KBM-7 (cell line): ENCODE results near the gene DSCAML1.

Experiments
- DNase-seq: peaks from one replicate; pipeline ENCODE4 v3.0.0-alpha.2; 2015
- in situ Hi-C: fragments of 300-500 bp; cut with MboI; formaldehyde crosslinking; loops from 2 replicates; pipeline ENCODE4 v1.14.3; 2020; ENCODE audit warnings: low sequenced_read_pairs, low pct_unique_long_range_greater_than_20kb, mixed read lengths

DSCAML1 gene

DNA sequence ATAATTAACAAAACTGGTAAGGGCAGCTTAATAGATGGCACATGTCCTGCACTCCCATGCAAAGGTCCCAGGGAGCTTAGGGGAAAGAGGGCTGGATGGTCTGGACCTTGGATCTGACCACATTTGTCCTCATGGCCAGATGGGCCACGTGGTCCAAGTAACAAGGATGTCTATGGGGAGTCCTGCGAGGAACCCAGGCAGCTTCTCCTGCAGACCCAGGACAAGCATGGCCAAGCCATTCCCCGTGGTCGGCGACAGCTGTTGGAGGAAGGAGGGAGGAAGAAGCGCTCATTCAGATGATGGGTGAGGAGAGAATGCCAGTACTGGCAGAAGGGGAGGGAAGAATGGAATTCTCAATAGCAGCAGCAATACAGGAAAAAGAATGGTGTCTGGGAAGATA is 109.2 kb downstream of the DSCAML1 start:
- in situ Hi-C loops, result no loop called here
- no peak for DNase-seq

DNA sequence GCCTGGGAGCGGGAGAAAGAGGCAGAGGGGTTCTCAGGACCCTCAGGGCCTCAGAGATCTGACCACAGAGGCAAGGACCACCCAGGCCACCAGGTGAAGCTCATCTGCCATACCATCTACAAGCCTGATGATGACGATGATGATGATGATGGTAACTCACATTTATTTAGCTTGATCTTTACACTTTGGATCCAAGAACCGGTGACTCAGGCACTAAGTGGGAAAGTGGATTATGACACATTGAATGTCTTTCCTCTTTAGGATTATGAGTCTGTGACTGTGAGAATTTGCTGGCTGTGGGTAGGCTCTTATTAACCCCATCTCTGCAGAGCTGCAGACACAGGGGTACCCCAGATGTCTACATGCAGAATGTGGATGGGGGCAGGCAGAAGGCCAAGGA is 110.3 kb downstream of the DSCAML1 start:
- DNase-seq, result no peak

DNA sequence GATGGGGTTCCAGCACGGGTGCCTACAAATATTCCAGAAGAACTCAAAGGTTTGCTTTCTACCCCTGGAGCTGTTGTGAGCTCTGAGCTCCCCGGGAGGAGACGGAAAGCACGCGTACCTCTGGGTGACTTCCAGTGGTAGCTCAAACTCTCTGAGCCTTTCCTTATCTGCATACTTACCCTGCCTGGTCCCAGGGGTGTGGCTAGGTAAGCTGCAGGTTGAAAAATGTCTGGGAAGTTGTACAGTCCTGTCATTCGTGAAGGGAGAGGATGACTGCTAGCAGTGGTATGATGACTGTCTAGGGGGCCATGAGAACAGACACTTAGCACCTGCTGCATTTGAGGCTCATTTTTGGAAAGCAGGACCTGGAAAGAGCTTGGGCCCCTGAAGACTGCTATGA is 111.5 kb downstream of the DSCAML1 start:
- in situ Hi-C loops, result no loop called here
- no peak for DNase-seq

More for the DNA sequence above, 110.3 kb downstream of the DSCAML1 start:
- in situ Hi-C loops, result no loop called here

DNA sequence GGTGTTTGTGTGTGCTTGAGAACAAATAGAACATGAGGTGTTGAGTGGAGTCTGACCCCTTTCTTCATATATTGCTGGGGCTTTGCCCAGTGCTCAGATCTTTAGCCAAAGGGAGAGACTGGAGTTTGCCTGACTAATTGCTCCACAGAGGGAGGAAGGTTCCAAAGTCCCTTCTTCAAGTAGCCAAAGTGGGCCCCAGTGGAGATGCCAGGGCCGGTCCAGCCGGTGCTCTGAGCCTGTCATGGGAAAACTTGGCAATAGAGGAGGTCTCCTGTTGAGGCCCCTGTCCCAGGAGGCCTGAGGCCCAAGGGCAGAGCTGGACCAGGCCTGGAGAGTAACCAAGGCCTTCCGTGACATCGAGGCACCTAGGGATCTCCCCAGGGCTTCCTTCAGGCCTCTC is 112.3 kb downstream of the DSCAML1 start:
- in situ Hi-C loops, result no loop called here
- no peak for DNase-seq

DNA sequence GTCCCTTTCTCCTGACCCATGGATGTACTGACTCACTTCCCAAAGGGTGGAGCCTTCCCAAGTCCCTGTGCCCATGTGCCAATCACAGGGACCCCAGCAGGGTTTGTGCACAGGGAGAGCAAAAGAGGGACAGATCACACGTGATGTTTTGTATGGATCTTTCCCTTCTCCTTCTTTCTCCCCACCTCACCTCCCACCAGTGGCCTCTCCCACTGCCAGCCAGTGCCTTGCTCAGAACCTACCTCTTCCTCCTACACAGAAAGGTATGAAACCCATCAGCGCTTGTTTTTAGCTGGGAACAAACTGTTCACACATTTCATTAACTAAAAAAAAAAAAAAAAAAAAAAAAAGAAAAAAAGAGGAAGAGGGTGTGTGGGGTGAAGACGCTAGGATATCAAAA is 112.9 kb downstream of the DSCAML1 start:
- no peak for DNase-seq
- in situ Hi-C loops, result no loop called here

DNA sequence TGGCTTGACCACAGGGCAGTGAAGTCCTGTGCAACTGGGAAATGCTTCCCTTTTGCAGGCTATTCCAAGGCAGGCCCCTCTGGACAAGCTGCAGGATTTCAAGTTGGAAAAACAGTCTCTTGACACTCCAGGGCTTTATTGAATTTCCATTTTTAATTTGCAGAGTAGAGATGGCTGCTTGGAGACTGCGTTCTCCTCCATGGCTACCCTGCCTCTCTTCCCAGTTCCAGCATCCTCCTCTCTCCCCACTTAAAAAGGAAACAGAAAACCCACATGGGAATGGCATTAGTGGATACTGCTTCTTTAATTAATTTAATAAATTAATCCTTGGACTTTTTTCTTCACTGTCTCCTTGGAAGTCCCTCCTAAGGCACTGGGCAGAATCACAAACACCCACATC is 115.6 kb downstream of the DSCAML1 start:
- DNase-seq, result no peak
- in situ Hi-C loops, result no loop called here

DNA sequence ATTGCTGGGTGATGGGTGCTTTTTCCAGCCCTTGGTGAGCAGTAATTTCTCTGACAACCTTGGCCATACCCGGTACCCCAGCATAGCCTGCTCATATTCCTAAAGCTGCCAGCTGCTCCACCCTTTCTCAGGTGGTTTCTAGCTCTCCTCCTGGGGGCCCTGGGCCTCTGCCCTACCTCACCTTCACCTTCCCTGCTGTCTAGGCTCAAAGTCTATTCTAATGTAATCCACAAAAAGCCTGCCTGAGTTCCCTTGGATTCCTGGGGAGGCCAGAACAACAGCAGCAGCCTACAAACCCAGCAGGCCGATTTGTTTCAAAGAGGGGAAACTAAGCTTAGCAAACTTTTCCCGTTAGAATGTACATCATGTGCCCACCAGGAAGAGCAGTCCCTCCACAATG is 117.6 kb downstream of the DSCAML1 start:
- no peak for DNase-seq
- in situ Hi-C loops, result no loop called here

DNA sequence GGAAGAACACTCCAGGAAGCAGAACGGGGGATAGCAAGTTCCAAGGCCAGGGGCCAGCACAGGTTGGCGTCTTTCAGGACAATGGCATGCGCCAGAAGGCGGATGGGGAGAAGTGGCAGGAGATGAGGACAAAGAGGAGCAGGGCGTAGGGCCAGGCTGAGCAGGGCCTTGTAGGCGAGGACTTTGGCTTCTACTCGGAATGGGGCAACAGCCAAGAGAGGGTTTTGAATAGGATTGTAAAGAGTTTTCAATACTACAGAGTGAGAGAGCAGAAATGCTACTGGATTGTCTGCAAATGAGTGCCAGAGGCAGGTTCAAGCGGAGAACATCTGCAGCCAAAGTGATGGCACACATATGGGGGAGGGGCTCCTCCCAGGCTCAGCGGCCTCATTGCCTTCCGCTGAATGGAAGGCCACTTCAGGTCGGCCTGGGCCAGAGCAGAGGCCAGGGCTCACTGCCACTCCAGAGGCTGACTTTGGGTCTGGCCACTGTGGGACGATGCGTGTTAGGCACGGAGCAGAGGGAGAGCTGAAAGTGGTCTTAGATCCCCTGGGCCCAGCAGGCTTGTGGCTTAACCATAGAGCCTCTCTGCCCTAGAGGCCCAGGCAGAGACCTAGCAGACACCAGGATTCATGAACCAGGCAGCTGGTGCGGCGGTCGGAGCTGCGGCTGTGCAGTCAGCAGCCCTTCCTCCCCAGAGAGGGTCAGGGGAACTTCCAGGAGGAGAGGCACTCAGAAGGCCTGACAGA is 118.2 kb downstream of the DSCAML1 start:
- DNase-seq, result no peak
- in situ Hi-C loops, result no loop called here

DNA sequence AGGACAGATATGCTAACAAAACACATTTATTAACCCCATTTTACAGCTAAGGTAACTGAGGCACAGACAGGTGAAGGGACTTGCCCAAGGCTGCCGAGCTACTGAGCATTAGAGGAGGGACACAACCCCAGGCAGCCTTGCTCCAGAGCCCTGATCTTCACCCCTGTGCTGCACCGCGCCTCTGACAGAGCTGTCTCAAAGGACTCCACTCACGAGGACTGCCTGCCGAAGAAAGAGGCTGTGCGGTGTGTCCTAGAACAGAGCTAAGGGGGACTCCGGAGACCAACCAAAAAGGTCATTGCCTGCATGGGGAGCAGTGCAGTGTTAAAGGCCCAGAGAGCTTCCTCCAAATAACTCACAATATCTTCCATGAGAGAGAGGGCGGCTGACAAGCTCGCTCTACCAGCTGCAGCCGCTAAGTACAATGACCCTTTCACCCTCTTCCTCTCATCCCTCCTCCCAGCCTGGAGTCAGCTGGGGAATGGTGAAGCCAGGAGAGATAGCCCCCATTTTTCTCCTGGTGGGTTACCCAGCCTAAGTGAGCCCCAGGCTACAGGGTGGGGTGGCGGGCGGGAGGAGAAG is 119.2 kb downstream of the DSCAML1 start:
- no peak for DNase-seq
- in situ Hi-C loops, result no loop called here

DNA sequence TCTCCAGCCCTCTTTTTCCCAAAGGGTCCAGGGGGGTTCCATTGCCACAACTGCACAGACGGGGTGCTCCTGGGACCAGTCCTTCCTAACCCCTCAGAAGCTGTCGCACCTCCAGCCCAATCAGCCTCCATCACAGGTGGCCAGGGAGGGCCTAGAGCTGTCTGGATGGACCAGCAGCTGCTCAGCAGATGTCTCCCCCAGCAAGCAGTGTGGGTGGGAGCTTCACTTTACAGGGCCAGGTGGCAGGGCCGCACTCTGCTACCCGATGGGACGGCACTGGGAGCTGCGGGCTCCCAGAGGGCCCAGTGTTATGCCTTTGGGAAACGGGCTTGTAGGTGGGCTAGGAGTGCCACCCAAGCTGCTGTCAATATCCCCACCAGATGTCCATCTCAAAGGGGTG is 120.5 kb downstream of the DSCAML1 start:
- no peak for DNase-seq
- in situ Hi-C loops, result no loop called here

DNA sequence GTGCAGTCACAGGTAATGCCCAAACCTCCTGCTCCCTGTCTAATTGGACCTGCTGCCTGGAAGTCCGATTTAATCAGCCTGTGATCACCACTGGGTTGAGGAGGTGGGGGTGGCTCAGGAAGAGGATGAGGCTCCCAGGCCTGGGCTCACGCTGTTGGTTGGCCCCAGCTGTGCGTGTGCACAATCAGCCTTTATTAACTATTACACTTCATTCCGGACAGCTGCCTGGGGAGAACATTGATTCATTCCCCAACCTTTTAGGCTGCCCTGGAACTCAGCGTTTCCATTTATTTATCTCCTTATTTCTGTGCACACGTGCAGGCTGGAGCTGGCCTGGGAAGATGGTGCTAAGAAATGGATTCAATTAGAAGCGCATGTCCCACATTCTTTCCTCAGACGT is 123.4 kb downstream of the DSCAML1 start:
- DNase-seq, result no peak
- in situ Hi-C loops, result no loop called here

DNA sequence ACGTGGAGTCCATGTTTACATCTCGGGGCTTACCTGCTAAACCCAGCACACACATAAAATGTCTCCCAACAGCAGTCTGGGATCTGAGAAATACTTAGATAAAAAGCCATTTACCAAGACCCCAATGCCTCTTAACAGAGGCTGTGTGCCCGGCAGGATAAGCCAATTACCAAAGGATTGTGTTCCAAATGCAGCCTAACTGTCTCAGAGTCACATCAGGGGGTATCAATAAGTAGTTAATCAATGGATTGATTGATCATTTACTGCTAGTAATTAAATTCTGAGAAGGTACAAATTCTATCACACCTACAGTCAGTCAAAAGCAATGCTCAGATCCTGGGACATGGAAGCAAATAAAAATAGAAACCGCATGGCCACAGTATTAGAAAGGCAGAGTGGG is 125.6 kb downstream of the DSCAML1 start:
- in situ Hi-C loops, result no loop called here
- no peak for DNase-seq

DNA sequence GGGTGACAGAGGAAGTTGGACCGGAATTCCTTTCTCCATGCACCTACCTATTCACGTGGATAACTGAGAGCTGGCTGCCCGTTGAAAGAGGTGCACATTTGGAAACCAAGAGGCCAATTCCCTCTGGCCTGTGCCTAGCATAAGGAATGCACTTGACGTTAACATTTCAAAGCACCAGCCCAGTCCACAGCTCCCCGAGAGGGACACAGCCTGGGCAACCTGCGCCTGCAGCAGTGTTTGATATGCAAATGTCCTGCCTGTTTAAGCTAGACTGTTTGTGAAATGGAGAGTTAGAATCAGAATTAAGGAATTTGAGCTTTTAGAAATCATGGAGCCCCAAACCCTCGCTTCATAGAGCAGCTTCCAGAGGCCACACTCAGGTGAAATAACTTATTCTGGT is 126.1 kb downstream of the DSCAML1 start:
- no peak for DNase-seq
- in situ Hi-C loops, result no loop called here

DNA sequence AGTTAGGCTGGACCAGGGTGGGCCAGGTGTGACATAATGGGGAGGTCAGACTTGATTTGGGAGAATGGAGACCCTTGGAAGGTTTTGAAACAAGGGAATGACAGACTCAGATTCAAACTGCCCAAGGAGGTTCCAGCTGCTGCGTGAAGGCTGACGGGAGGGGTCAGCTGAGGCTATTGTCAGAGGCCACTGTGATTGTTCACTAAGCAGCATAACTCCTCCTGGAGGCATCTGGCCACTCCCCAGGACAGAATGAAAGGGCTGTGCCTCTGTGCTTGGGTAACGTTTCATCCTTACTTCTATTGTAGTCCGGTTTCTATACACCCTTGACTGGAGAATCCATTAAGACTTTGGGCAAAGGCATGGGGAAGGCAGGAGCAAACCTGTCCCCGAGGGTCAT is 126.6 kb downstream of the DSCAML1 start:
- no peak for DNase-seq
- in situ Hi-C loops, result no loop called here

DNA sequence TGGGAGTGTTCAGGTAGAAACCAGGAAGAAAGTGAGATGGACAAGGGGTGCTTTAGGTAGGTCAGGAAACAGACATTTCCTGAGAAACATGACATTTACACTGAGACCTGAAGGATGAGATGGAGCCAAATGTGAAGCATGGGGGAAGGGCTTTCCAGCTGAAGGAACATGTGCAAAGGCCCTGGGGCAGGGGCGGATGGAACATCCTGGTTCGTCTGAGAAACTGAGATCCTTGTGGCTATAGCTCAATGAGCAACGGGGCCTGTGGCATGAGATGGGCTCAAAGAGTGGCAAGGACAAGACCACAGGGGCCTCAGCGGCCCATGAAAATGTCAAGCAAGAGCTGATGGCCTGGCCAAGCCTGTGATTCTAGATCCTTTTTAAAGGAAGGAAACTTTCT is 127.4 kb downstream of the DSCAML1 start:
- no peak for DNase-seq
- in situ Hi-C loops, result no loop called here

DNA sequence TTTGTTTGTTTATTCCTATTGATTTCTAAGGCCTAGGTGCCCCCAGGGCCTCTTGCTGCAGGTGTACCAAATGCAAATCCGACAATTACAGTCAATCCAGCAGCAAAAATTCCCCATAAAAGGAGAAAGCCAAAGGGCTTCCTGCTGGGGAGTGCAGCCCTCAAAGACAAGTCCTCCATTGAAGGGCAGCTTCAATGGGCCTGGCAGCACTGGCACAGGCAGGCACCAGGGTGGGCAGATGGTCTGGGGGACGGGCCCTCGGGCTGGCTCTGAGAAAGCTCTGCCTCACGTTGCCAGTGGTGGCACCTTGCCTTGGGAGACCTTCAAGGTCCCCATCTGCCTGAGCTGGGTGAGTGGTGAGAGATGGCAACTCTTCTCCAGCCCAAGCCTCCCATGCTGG is 128.0 kb downstream of the DSCAML1 start:
- in situ Hi-C loops, result no loop called here

DNA sequence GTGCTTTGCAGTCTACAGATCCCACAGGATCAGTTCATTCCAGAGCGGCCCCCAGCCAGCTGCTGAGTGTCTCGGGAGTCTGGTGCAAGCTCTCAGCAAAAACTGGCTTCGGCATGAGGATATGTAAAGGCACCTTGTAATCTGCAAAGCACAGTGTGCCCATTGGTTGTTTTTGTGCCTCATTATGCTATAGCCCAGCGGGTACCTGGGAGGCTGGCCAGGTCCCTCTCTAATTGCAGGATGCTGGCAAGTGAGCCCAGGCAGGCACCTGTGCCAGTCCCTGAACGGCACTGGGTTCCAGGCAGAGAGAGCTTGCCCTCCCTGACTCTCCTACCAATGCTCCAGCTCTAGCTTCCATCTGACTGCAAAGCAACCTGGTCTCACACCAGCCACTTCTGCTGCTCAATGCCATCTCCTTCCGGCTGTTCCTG is 128.7 kb downstream of the DSCAML1 start:
- no peak for DNase-seq
- in situ Hi-C loops, result no loop called here

More for the DNA sequence above, 128.0 kb downstream of the DSCAML1 start:
- no peak for DNase-seq

DNA sequence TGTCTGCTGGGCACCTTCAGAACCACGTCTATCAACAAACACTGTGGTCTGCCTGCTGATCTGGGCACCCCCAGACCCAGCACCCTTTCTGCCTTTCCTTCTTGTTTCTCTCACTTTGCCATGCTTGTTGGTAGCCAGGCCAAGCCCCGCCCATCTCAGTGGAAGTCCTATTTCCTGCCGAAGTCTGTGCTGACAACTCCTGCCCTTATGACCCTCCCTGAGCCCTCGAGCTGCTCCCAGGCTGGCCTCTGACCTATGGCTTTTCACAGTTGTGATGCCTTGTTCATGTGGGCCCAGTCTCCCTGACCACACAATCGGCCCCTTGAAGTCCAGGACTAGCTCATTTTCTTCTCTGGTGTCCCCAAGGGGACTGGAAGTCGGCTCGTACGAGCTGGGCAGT is 132.1 kb downstream of the DSCAML1 start:
- in situ Hi-C loops, result no loop called here
- DNase-seq, result no peak

DNA sequence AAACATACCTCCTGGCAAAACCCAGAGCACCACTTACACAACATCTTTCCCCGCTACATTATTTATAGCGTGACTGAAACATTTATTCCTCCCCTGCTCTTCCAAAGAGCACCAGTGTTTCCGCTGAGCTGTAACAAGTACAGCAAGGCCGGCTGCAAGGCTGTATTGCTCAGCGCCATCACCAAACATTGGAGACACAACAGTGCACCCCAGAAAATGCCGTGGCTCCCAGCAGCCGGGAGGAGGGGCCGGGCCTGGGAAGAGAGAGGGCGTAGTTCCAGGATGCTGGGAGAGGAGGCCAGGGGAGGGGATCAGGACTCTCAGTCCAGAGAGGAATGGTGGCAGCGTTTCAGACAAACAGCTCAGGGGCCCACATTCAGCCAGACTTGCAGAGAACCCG is 133.2 kb downstream of the DSCAML1 start:
- in situ Hi-C loops, result no loop called here
- no peak for DNase-seq

DNA sequence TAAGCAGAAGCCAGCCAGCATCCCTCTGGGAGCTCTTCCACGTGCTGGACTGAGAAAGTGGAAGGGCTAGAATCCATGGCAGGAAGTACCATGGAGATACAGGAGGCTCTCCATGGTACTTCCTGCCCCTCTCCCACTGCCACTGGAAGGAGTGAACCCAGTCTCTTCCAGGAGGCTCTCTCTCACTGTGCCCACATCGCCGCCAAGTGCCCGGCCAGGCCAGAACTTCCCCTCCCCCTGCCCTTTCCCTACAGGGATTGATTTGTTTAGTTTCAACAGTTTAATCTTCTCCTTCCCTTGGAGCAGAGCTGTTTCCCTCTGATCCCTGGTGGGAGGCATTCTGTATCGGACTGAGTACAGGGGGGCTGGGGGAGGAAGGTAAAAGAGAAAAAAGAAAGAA is 133.6 kb downstream of the DSCAML1 start:
- no peak for DNase-seq
- in situ Hi-C loops, result no loop called here

DNA sequence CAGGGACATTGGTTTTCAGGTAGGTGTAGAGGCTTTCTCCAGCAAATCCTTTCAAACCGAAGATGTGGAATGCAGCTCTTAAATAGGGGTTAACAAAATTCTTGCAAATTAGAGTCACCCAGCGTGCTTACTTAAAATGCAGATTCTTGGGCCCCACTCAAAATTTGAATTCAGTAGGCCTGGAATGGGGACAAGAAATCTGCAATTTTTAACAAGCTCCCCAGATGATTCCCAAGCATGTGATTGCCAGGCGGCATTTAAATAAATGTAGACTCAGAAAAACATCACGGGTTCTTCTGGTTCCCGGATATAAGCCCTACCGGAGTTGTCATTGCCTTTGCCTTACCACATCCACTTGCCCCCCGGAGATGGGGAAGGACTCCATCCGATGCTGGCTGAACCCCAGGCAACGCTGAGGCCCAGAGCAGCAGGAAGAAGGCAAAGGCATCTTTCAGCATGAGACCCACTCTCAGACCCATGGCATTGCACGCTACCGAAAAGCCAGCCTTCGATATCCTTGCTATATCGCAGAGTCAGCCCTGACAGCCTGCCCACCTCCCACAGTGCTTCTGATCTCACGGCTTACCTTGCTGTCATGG is 134.2 kb downstream of the DSCAML1 start:
- in situ Hi-C loops, result no loop called here
- DNase-seq, result no peak
